HG02571 (cell line): ENCODE data around the gene CERK.

Experiments used
- ATAC-seq: cut with Tn5 transposase; IDR thresholded peaks from one replicate; pipeline ENCODE4 v1.9.1; 2021; ENCODE audit warnings: mild to moderate bottlenecking, moderate library complexity; ENCODE audit not compliant: unreplicated experiment

Gene CERK

DNA sequence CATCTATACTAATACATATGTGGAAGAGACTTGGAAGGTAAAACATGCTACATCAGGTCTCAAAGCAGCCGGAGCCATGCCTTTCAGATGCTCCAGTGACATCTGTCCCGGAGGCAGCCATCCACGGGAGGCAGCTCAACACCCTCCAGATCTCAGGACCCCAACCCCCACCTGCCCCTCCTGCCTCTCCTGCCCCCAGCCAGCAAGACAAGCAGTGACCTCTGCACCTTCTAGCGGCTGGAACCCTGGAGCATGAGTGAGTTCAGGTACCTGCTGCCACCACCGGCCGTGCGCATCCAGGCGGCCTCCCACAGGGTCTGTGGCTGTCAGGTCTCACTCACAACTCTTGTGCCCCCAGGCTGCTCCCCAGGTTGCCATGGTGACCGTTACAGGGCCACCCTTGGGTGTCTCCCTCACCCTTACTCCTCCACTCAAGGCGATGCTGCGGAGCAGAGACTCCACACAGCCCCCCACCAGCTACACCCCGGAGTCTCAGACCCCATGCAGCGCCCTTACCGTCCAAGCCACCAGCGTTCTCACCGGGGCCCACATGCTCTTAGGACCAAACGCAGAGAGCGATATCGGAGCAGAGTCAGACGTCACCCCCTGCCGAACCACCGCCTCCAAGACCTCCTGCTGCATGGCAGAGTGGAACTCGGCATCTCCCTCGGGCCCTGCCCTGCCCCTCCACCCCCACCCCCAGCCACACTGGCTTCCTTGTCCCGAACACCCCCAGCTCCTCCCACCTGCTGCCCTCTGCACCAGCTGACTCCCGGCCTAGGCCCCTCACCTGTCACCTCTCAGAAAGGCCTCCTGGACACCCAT lies 34.7 kb downstream of the CERK start:
- no peak for ATAC-seq

GRCh38 chr22:46701262-46701661 lies 36.8 kb downstream of the CERK start:
- ATAC-seq: no peak

- ATAC-seq: no peak
Observed at GRCh38 chr22:46699091-46699490, 39.0 kb downstream of the CERK start.

DNA sequence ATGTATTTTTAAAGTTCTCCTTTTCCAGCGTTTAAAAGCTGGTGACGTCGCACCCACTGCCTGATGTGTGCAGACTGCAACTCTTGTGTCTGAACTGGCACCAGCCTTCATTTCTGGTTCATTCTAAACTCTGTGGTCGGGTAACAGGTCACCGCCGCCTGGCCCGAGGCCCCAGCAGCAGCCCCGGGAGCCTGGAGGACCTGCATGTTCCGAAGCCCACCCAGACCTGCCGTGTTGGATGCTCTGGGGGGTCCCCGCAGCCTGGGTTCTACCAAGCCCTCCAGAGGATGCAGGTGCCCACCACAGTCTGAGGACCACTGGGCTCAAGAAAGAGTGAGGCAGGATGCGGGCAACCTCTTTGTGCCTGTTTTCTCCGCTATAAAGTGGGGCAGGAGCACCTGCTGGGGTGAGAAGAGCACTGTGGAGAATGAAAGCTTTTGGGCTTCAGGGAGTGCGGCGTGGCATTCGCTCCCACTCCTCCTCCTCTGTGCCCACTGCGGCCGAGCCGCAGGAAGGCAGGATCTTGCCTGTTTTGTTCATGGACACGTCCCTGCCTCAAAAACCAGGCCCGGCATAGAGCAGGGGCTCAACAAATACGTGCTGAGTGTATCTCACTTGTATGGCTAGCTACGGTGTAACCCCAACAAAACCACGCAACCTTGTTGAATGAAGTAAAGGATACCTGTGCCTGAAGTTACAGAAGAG lies 40.1 kb downstream of the CERK start:
- ATAC-seq: no peak

GRCh38 chr22:46696614-46697013 lies 41.4 kb downstream of the CERK start:
- ATAC-seq: no peak

- ATAC-seq: no peak
Observed at GRCh38 chr22:46696229-46696518, 41.9 kb downstream of the CERK start.

DNA sequence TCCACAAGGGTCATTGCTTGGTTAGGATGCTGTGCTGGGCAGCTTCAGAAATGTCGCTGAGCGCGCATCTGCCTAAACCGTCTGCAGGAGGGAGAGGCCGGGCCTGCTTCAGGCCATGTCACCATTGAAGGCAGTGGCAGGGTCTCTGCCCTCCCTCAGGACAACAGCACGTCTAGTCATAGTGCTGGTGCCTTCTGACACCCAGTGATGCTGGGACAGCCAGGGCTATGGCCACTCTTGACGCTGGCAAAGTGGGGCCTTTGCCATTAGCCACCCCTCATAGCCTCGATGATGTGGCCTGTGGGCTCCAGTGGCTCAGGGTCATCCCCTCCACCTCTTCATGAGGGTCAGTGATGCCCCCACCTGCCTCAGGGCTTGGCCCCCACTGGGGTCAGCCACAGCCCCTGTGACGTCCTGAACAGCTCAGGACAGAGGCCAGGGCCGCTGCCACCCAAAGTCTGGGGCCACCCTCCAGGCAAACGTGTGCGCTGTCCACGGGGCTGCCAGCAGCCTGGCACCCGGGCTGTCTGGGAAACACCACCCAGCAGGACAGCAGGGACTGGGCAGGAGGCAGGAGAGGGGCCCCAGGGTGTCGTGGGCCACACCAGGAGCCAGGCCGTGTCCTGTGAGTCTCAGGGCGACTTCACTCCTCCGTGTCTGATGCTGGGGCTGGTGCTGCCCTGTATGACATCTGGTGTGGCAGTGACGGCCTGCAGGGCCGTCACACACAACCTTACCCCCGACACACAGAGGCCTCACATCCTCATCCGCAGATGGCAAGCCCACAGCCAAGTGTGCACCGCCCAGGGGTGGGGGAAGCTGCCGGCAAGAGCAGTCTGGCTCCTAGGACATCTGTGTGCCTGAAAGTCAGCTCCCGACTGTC lies 42.5 kb downstream of the CERK start:
- no peak for ATAC-seq

GRCh38 chr22:46694416-46695170 lies 43.5 kb downstream of the CERK start:
- no peak for ATAC-seq

- ATAC-seq: no peak
Observed at GRCh38 chr22:46693634-46694415, 44.2 kb downstream of the CERK start.

- no peak for ATAC-seq
Observed at GRCh38 chr22:46691571-46691970, 46.5 kb downstream of the CERK start.

GRCh38 chr22:46690146-46690545 lies 47.9 kb downstream of the CERK start:
- no peak for ATAC-seq

GRCh38 chr22:46688949-46689348 lies 49.1 kb downstream of the CERK start:
- no peak for ATAC-seq

DNA sequence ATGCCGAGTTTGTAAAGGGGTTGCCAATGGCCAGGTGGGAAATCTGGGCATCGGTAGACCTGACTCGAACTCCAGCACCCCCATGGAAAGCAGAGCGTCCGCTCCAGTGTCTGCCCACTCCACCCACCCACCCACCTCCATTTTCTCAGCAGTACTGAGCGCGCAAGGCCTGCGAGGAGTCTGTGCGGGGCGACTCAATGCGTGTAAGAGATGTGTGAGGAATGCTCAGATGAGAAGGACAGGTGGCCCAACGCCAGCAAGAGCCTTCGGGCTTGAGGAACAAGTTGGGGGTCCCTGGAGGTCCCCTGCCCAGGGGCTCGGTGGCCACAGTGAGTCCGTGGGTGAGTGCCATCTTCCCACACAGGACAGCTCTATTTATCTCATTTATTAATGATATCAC lies 50.6 kb downstream of the CERK start:
- no peak for ATAC-seq

DNA sequence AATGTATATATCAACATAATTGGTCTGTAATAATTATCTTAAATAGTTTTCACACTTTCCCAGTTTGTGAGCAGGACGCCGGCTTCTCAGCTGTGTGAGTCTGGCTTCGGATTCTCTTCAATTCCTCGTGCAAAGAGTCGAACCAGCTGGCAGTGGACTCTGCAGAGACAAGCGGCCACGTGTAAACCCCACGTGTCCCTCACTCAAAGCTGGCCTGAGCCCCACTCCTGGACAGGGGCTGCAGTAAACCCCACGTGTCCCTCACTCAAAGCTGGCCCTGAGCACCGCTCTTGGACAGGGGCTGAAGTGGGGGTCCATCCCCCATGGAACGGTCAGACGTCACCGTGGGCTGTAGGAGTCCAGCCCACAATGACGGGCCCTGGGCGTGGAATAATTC lies 51.0 kb downstream of the CERK start:
- ATAC-seq: no peak

DNA sequence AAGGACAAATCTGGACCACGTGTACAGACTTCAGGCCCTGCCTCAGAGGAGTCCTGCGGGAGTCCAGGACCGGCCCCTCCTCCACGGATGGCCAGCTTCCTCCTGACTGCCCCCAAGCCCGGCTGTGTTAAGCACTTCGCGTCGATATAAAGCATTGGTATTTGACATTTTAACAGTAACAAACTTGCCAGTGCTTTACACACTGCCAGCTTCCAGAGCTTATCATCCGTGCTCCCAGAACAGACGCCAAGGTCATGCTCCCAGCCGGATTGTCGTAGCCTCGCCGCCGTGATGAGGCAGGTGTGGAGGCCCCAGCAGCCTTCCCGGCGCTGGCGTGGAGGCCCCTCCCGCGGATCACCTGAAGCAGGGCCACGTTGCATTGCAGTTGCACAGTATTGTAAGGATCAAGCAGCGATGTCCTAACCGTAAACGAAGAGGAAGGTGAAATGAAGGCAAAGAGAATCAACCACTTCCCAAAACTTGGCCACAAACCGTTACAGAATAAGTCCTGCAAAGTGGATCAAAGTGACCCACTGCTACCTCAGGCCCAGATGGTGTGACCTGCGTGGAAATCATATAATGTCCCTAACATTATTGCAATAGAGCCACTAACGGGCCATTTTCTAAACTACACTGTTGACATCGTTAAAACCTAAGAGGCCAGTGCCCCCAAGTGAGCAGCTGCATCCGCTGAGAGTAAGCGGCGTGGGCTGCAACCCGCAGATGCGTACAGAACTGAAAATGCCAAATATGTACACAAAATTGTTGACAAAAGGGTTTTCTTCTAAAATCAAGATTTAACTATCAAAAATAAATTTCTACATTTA lies 51.6 kb downstream of the CERK start:
- ATAC-seq: no peak

GRCh38 chr22:46684706-46685105 lies 53.3 kb downstream of the CERK start:
- ATAC-seq: no peak

DNA sequence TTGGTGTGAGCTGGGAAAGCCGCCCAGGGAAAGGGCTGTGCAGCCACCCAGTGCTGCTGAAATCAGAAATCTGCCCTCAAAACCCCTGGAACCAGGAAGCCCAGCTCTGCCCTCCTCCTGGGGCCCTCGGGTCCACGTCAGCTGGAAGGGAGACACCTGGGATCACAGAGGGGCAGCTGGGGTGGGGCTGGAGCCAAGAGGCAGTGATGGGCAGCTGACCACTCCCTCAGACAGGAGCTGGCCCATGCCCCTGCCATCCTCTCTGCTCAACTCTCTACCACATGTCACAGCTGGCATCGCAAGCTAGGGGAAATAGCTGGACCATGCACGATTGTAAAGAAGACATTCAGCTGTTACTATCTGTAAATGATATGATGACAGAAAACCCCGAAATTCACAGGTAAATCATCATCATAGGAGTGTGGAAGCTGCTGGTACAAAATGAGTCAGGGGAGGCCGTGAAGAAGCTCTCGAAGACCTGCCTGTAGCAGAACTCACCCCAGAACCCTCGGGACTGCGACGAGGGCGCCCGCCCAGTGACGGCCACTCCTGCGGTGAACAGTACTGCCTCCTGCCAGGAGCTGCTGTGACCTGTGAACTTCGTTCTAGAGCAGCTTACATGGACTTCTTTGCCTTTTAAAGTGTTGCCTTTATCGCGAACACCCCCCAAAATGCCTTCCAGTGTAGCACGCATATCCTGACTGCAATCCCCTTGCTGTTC lies 55.9 kb downstream of the CERK start:
- no peak for ATAC-seq

- ATAC-seq: no peak
Observed at GRCh38 chr22:46681010-46681409, 57.0 kb downstream of the CERK start.
